Thoracic aorta (tissue), 2 donors: ENCODE results near the gene SDK2. TPM values are rescaled to one million over a fixed set of nuclear protein-coding genes. Genes with fewer than 3 reads are reported as not detected.

ENCODE experiments used
- ATAC-seq: fragments of 150-250 bp; one replicate; pipeline ENCODE4 v1.8.0; 2017; ENCODE audit warnings: low read depth; ENCODE audit not compliant: insufficient number of reproducible peaks, low FRiP score
- DNase-seq: peaks from one replicate; pipeline ENCODE4 v3.0.0-alpha.2; 2020; ENCODE audit warnings: low spot score
- H3K27ac ChIP-seq, 2 donors: fragments of 200-600 bp; sonication (generic); 1 replicate in 1 of 2; 2 replicates in 1 of 2; pipeline ENCODE4 v1.5.1; 2016; ENCODE audit warnings: mild to moderate bottlenecking in 2 of 2, moderate library complexity in 2 of 2
- H3K27me3 ChIP-seq: fragments of 200-600 bp; sonication (generic); replicated peaks from 2 replicates; pipeline ENCODE4 v1.6.0; 2016; ENCODE audit warnings: mild to moderate bottlenecking; ENCODE audit not compliant: insufficient read depth
- H3K36me3 ChIP-seq: fragments of 200-600 bp; sonication (generic); one replicate; pipeline ENCODE4 v1.5.1; 2016
- H3K4me1 ChIP-seq, 2 donors: fragments of 200-600 bp; sonication (generic); 1 replicate in 1 of 2; 2 replicates in 1 of 2; pipeline versions ENCODE4 v1.5.1 to v1.6.0; 2016; ENCODE audit warnings: low read depth in 2 of 2, mild to moderate bottlenecking in 1 of 2; ENCODE audit not compliant: control insufficient read depth in 1 of 2
- H3K4me3 ChIP-seq: fragments of 200-600 bp; sonication (generic); 2 replicates; pipeline ENCODE4 v1.5.1; 2016; ENCODE audit warnings: mild to moderate bottlenecking
- H3K9me3 ChIP-seq: fragments of 200-600 bp; sonication (generic); 2 replicates; pipeline ENCODE4 v1.5.1; 2016
- total RNA-seq, 2 donors: library from RNA; depleted of rRNA; stranded (reverse); fragments of >200 nt; gene quantifications; one replicate each; pipeline versions ENCODE4 v1.1.0 to v1.2.3, GENCODE V29; 2016
- TF ChIP-seq, protein P1 (sequence below): fragments of 200-600 bp; sonication (generic); IDR thresholded peaks from one replicate; pipeline ENCODE4 v1.5.1; 2019; ENCODE audit warnings: antibody characterized with exemption

SDK2 gene
- total RNA-seq, 2 donors from 2014 or later = 6.0 to 8.9 TPM

DNA sequence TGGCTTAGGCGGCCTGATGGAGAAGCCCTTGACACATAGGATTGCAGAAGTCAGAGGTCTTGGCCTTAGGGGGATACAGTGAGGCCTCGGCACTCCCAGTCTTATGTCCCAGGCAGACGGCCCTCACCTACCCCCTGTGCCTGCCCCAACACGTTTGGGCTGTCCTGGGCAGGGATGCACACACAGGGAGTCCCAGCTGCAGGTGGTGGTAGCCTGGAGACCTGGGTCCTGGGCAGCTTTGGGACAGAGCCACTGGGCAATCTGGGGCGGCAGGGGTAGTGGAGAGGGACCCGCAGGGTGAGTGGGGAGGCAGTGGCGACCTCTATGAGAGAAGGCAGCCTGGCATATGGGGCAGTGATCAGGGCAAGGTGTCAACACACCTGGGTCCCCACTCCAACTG, 48.3 kb downstream of the SDK2 start:
- no peak for DNase-seq

DNA sequence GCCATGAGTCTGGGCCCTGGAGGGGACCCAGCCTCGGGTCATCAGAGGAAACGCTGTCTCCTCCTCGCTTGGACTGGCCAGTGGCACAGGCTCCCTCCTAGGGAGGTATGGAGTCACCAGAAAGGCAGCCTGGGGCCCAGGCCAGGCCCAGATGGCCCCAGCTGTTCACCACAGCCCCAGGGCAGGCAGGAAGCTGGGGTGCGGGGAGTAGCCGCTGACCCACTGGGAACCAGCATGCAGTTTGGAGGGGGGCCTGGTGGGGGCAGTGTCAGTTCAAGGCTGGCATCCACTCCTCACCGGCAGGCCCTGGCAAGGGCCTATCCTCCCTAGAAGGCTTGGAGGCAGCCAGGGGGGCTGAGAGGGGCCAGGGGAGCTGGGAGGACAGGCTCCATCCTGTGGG, 48.8 kb downstream of the SDK2 start:
- Histone ChIP-seq H3K4me3 (no peak overlapping the region), H3K9me3 (no peaks in the 10 kb centered on the region), H3K4me1 (no peaks in the 10 kb centered on the region), H3K36me3 (no peaks in the 10 kb centered on the region), H3K27ac (no peak overlapping the region), H3K27me3 (no peaks in the 10 kb centered on the region)
- ATAC-seq (no peak), DNase-seq (no peak)
- TF ChIP-seq, protein P1, sequence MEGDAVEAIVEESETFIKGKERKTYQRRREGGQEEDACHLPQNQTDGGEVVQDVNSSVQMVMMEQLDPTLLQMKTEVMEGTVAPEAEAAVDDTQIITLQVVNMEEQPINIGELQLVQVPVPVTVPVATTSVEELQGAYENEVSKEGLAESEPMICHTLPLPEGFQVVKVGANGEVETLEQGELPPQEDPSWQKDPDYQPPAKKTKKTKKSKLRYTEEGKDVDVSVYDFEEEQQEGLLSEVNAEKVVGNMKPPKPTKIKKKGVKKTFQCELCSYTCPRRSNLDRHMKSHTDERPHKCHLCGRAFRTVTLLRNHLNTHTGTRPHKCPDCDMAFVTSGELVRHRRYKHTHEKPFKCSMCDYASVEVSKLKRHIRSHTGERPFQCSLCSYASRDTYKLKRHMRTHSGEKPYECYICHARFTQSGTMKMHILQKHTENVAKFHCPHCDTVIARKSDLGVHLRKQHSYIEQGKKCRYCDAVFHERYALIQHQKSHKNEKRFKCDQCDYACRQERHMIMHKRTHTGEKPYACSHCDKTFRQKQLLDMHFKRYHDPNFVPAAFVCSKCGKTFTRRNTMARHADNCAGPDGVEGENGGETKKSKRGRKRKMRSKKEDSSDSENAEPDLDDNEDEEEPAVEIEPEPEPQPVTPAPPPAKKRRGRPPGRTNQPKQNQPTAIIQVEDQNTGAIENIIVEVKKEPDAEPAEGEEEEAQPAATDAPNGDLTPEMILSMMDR = peak; percentile 42

More for the DNA sequence above, 48.3 kb downstream of the SDK2 start:
- TF ChIP-seq, protein P1 = no peak
- H3K36me3 ChIP-seq = no peaks in the 10 kb centered on the region
- no peaks in the 10 kb centered on the region for H3K4me1 ChIP-seq
- H3K4me3 ChIP-seq = no peak overlapping the region
- no peaks in the 10 kb centered on the region for H3K9me3 ChIP-seq
- H3K27ac ChIP-seq = no peak overlapping the region
- ATAC-seq = no peak
- H3K27me3 ChIP-seq = no peaks in the 10 kb centered on the region

DNA sequence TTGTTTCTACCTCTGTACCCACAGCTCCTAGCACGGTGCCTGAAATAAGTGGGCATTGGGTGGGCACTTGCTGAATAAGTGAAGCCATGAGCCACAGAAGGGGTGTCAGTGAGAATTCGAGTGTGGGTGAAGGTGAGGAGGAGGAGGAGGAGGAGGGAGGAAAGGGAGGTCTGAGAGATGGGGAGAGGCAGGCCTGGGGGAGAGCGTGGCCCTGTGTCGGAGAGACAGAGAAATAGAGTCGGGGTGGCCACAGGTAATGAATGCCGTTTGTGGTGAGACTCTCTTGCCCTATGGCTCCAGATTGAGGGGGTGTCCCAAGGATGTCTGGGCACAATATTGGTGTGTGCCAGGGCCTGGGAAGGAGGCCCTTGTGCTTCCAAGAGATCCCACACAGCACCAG, 49.2 kb downstream of the SDK2 start:
- no peaks in the 10 kb centered on the region for H3K4me1 ChIP-seq
- DNase-seq (no peak), ATAC-seq (no peak)
- TF ChIP-seq, protein P1 = no peak
- no peaks in the 10 kb centered on the region for H3K27me3 ChIP-seq
- H3K36me3 ChIP-seq = no peaks in the 10 kb centered on the region
- no peak overlapping the region for H3K4me3 ChIP-seq
- no peak overlapping the region for H3K27ac ChIP-seq
- no peaks in the 10 kb centered on the region for H3K9me3 ChIP-seq

DNA sequence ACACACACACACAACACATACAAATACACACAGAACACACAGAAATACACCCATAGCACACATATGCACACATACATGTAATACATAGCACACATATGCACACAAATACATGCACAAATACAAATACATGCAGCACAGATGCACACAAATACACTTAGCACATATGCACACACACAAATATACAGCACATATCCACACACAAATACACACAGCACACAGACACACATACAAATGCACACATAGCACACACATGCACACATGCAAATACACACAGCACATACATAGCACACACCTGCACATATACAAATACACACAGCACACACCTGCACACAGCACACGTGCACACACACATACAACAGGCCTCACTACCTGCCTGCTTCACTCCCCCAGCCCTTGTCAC, 49.6 kb downstream of the SDK2 start:
- DNase-seq (no peak), ATAC-seq (no peak)
- Histone ChIP-seq H3K27ac (no peak overlapping the region), H3K4me3 (no peak overlapping the region), H3K9me3 (no peaks in the 10 kb centered on the region), H3K27me3 (no peaks in the 10 kb centered on the region), H3K4me1 (no peaks in the 10 kb centered on the region), H3K36me3 (no peaks in the 10 kb centered on the region)
- TF ChIP-seq, protein P1 = no peak

DNA sequence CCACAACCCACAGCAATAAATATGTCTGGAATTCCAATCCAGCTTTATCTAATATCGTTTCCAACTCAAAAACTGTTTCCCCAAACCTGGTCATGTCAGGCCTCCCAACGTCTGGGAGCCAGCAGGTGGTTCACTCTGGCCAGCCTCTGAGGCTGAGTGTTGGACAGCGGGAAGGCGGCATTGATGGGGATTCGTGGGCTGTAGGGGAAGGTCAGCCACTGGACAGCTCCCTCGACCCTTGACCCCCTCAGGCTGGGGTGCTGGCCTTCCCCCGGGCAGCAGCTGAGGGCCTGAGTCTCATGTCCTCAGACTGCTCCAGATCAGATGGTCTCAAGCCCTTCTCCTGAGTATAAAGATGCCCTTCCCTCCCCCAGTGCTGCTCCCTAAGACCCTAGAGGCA, 50.2 kb downstream of the SDK2 start:
- no peaks in the 10 kb centered on the region for H3K27me3 ChIP-seq
- no peaks in the 10 kb centered on the region for H3K4me1 ChIP-seq
- H3K9me3 ChIP-seq = no peaks in the 10 kb centered on the region
- DNase-seq (no peak), ATAC-seq (no peak)
- no peak overlapping the region for H3K27ac ChIP-seq
- TF ChIP-seq, protein P1 = no peak
- no peak overlapping the region for H3K4me3 ChIP-seq
- H3K36me3 ChIP-seq = no peaks in the 10 kb centered on the region
